GM18498 (cell line): ENCODE measurements around the gene HOXA10.

ENCODE experiments used
- ATAC-seq: cut with Tn5 transposase; IDR thresholded peaks from one replicate; pipeline ENCODE4 v1.9.1; 2021; ENCODE audit warnings: mild to moderate bottlenecking, moderate library complexity; ENCODE audit not compliant: unreplicated experiment

HOXA10 gene

DNA sequence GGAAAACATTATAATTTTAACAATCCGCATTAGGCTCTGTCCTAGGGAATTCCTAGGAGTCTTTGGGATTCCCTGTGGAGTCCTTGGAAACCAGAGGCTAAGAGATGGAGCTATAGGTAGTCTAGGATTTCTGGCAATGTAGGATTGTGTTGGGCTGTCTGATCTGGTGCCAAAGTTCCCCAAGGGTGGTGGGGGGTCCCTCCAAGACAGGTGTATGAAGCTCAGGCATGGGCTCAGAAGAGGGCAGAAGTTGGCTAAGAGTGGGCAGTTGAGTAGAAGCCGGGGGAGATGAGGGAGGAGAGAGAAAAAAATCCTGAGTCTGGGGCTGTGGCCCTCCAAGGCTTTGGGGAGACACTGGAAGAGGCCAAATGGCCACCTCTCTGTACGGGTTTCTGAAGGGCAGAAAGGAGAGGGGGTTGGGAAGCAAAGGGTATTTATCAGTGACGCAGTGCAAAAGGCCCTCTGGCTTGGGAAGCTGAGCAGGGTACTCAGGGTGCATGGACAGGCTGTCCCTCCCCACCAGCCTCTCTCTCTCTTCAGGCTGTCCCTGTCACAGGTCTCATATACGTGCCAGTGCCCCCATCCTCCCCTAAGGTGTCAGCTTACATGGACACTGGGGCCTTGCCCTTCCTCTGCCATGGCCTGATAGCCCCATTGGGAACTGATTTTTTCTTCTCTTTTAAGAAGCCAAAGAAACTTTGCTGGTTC lies 27.5 kb downstream of the HOXA10 start:
- no peak for ATAC-seq

DNA sequence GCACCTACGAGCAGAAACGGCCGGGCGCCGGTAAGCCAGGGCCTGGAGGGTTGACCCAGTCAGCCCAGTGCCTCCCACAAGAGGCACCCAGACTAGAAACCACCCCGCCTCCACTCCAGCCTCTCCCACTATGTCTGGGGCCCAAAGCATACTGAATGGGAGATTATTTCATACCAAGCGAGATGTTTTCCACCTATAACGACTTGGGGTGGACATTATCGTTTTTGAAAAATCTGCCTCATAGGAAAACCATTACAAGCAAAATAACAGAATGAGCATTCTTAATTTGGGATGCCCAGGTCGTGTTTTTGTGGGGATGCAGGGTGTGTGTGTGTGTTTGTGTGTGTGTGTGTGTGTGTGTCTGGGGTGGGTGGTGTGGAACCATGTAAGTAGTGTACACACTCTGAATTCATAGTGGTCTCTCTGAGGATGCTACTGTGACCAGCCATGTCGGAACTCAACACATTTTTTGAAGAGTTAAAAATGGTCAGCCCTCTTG lies 28.2 kb downstream of the HOXA10 start:
- ATAC-seq: no peak

DNA sequence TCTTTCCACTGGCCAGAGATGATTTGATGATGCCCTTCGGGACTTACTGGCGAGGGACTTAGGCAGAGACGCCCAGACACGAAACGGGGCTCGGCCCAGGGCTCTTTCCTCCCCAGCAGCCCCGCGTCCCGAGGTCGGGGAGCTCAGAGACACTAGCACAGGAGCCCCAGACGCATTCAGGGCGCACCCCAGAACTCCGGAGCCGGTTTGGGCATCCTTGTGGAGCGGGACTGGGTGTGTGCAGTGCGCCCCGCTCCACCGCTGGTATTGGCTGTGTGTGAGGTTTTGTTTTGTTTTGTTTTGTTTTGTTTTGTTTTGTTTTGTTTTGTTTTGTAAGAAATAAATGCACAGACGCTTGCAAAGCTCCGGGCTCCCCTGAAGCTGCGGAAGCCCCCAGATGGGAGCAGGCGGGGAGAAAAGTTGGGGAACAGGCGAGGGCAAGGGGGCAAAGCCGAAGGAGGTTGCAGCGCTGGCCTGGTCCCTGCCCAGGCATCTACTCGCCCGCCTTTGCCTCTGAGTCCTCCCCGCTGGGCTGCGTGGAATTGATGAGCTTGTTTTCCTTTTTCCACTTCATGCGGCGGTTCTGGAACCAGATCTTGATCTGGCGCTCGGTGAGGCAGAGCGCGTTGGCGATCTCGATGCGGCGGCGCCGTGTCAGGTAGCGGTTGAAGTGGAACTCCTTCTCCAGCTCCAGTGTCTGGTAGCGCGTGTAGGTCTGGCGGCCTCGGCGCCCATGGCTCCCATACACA lies 28.8 kb downstream of the HOXA10 start:
- ATAC-seq: no peak

DNA sequence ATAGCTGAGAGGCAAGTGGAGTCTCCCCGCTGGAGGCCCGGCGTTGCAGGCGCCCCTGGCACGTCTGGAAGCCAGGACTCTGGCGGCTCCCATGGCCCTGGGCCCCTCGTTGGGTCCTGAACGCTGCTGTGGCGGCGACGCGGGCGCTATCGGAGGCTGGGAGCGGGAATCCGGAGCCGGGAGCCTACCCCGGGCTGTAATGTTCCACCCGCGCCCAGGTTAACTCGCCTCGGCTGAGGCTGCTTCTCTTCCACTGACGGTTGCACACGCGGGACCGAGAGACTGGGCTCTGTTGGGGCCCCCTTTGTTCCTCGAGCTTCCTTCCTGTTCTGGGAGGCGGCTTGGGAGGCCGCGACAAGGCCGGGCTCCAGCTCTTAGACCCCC lies 29.3 kb downstream of the HOXA10 start:
- no peak for ATAC-seq

DNA sequence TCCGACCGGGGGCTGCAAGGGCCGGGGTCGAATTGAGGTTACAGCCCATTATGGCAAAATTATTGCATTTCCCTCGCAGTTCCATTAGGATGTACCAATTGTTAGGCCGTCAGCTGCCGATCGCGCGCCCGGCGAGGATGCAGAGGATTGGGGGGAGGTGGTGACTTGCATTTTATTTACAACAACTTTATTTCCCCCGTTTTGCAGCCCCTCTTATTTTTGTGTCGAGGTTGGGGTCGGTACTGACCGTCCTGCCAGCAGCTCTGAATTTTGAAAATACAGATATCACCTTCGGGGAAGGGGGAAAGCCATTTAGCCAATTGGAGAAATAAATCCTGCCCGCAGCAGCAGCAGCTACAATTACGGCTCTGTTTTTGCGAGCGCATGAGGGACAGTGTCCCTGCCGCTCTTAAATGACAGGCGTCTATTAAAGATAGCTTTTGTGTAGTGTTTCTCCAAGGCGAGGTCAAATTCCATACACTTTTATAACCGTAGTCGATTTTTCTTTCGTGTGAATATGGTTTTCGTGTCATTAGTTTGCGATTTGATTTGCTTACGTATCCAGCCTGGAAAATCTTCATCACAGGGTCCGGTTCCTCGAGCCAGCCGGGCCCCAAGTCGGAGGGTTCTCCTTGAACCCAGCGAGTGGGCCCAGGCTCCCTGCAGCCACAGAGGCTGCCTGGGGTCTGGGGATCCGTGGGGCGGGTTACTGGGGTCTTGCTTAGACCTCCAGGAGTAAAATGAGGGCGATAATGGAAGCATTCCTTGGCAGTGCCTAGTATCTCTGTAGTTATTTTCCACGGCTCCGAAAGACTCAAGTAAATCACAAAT lies 30.0 kb downstream of the HOXA10 start:
- ATAC-seq: no peak

- no peak for ATAC-seq
Measured at GRCh38 chr7:27143023-27143949, 30.8 kb downstream of the HOXA10 start, which contains the start of gene HOXA5. Gene HOXA5, minus strand, starts transcription at chr7:27143681. Its CDS starts 74 bp downstream, at chr7:27143607.

DNA sequence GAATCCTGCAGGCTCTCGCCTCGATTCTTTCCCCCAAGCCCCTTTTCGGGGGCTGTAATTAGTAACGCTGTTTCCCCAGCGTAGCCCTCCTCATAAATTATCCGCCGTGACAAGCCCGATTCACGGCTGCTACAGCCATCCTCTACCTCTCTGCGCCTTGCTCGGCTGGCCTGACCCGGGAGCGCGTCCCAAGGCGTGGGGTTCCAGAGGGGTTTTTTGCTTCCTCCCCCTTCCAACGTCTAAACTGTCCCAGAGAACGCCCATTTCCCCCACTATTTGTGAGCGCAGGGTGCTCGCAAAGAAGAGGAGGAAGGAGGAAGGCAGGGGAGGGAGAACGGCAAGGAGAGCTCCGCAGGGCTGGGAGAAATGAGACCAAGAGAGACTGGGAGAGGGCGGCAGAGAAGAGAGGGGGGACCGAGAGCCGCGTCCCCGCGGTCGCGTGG lies 31.5 kb downstream of the HOXA10 start:
- ATAC-seq: no peak

DNA sequence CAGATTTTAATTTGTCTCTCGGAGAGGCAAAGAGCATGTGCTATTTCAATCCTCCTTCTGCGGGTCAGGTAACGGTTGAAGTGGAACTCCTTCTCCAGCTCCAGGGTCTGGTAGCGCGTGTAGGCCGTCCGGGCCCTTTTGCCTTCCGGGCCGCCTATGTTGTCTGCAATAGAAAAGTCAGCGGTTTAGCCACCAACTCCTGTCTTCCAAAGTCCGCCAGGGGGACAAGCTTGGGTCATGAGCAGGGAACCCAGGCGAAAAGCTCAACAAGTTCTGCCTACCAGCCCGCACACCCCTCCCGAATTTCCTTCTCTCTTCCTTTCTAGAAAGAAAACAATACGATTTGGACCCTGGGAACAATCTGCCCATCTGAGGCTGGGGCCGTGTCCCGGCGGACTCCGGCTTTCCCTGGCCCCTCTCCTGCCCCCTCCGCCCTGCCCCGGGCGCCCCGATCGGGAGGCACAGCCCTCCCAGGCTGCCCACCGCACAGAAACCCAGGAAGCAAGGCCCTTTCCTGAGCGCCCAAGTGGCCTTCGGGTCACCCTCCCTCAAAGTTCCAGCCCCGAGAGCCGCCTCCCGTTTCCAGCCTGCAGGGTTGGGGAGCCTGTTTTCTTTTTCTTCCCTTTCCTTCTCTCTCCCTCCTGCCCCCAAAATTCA lies 32.1 kb downstream of the HOXA10 start:
- ATAC-seq: no peak

GRCh38 chr7:27141137-27141922 lies 32.8 kb downstream of the HOXA10 start:
- ATAC-seq: no peak

DNA sequence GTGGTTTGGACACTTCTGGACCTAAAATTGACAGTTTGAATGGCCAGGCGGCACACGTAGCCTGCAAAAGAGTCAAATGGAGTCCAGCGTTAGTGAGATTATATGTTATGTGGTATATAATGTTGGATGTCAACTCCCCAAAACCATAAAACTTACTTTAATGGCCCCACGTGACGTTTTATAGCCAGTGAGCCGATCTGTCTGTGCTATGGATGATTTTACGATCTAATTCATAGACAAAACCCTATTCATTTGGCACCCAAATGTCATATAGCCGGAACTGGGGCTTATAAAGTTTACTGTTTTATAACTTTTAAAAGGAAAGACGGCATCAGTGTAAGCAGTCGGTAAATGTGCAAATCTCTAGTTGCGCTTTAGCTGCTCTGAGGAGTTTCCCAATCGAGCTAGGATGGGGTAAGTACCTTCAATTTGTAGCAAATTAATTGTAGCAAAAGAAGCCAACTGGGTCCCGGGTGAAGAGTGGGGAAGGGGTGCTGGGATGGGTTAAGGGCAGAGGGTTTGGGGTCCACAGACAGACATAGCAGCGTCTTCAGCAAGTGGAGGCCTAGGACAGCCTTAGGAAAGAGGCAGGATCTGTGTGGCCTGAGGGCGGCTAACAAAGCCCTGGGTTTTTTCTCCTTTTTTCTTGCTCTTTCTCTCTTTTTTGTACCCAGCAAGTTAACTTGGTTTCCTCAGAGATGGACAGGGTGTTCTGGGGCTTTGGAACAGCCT lies 33.8 kb downstream of the HOXA10 start:
- ATAC-seq: no peak

DNA sequence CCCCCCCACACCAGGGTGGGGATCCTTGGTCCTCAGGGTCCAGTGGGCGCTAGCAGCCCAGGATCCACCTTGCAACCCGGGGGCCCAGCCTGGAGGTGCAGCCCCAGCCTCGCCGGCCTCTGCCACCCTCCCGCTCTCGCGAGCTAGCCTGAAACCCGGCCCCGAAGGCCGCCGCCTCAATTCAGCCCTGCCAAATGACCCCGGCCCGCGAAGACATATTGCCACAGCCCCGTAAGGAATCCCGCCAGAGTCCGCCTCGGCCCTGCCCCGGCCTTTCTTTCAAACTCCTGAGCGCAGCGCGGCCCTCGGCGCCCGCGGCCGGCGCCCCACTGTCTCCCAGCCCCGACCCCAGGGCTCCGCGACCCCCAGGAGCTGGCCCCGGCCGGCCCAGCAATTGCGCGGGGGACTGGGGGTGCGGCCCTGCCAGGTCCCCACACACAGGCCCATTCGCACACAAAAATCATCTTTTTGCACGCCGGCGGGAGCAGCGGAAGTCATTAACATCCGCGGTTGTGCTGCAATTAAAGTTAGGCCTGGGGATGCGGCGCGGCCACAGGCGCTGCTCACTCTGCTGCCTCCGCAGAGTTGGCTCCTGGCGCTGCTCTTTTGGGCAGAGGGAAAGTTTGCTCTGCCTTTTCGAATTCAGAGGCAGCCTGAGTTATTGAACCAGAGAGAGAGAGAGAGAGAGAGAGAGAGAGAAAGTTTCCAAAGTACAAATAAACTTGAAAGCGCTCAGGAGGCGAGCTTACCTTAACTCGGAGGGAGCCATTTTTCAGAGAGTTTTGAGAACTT lies 34.6 kb downstream of the HOXA10 start:
- ATAC-seq: no peak

DNA sequence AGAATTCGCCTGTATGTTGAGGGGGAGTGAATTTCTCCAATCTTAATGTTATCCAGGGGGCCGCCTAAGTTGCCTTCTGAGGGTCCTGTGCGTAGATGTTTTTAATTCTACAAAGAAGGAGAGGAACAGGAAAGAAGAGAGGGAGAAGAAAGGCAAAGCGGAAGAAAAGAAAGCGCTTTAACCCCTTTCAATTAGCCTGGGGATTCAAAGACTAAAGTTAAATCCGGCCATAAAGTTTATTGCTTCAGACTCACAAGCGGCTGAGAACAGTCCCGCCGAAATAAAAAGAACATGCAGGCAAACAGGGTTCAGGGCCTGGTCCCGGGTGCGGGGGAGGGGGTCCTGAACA lies 35.2 kb downstream of the HOXA10 start:
- no peak for ATAC-seq

- ATAC-seq: no peak
Measured at GRCh38 chr7:27138472-27138871, 35.6 kb downstream of the HOXA10 start.

DNA sequence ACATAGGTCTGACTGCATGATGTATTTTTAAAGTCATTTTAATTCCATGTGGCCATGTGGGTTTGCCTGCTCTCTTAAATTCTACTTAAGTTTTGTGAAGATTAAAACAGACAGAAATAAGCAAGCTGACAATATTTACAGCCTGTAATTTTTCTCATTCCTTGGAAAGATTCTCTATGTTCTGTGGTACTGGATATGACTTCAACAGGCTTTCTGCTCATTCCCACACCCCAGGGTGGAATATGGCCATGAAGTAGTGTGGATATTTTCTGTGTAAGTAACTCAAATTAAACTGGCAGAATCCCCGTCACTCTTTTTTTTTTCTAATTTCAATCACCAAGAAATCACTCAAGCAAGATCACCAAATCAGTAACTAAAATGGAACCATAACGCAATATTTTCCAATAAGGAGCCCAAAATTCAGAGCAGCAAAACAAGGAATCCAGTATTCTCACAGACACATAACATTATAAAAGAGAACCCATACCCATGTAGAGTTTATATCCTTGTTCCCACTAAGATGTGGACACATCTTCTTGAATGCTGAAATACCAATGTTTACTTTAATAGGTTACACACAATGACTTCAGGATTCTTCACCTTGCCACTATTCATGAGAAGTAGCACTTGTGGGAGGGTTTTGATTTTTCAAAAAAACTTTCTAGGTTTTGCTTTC lies 36.3 kb downstream of the HOXA10 start:
- no peak for ATAC-seq

- ATAC-seq: no peak
Measured at GRCh38 chr7:27134392-27134791, 39.7 kb downstream of the HOXA10 start.

DNA sequence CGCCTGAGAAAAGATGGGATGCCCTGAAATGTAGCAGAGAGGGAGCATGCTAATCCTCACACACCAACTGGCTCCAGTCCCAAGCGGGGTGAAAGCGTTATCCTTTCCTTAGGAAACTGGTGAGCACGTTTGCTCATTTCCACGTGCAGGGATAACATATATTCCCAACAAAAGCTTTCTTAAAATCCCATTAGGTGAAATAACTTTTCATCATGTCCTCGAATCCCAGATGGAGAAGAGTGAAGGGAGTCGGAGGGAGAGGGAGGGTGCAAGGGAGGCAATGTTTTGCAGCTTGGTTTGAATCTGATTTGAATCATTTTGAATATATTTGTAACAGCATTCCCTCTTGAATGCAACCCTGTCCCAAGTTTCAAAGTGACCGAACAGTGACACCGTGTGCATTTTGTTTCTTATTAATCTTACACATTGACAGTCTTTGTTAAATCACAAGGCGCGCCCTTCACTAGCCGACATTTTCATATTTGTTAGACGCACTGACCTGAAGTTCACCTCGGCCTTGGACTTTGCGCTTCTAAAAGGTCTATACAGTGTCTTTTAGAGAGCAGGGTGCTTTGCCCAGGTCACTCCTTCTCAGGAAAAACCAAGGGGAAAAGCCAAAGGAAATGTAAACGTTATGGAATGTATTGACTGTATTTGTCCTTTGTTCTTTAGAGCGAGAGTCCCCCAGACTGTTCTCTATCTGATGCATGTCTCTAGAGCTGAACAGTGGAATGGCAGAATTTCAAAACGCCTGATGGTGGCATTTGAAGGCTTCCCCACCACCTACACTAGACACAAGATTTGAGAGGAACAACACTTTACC lies 40.5 kb downstream of the HOXA10 start:
- ATAC-seq: no peak
